GM10248 (cell line): ENCODE results near the gene PYGO2.

Experiments
- CTCF ChIA-PET: fragments of 300-600 bp; sonication (Branson Sonifier 250); formaldehyde crosslinking; extraction: SDS; loops from one replicate; lab custom pipeline; 2021; ENCODE audit warnings: antibody characterized with exemption; lab: Yijun Ruan, JAX
- POLR2A ChIA-PET: fragments of 350-650 bp; sonication (Branson Sonifier 250); formaldehyde crosslinking; extraction: SDS; loops from one replicate; lab custom pipeline; 2020; ENCODE audit warnings: antibody characterized with exemption; lab: Yijun Ruan, JAX
- DNase-seq: peaks from one replicate; pipeline ENCODE4 v3.0.0; 2012; ENCODE audit errors: extremely low spot score
- TF ChIP-seq, protein P1 (sequence below): IDR thresholded peaks from 2 replicates; pipeline ENCODE4 v1.5.1; 2012; ENCODE audit warnings: mild to moderate bottlenecking, low read depth; ENCODE audit errors: extremely low read depth, missing control alignments, control extremely low read depth

Gene PYGO2

DNA sequence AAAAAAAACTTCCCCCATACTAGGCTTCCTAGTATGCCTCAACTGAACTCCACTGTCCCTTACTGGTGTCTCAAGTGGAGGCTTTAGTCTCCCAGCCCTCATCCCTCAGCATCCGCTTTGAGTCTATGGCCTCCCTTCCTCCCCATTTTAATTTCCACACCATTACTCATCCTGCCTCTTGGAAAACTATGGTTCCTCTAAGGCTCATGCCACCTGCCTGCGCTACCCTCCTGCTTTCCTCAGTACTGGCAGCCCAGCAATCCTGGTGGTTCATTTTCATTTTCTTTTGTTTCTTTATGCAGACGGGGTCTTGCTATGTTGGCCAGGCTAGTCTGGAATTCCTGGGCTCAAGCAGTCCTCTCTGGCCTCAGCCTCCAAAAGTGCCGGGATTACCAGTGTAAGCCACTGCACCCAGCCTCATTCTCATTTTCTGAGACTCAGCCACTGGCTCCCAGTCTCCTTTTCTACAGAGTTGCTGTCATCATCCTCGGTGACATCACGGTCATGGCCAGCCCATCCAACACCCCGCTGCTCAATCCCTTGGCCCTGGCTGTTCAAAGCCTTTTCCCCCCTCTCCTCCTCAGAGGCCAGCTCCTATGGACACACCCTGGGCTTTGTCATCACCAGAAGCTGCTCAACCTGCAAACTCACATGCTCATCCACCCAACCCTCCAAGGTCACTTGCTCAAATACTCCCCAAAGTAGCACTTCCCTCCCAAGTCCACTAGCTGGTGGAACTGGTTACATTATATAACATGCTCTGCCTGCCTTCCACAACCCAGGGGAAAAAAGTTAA is 22.8 kb downstream of the PYGO2 start:
- DNase-seq, result no peak
- CTCF ChIA-PET, result interaction anchor here (1.3 to 2.6 kb wide), 3 partner anchors 8 to 78 kb away, joined by 3 to 7 read pairs (median 4); no protein-coding TSS in a partner anchor
- POLR2A ChIA-PET, result interaction anchor here (0.6 to 2.1 kb wide), 3 partner anchors 13 to 67 kb away, joined by 3 to 6 read pairs (median 5); partner anchors contain the start of gene CKS1B
- TF ChIP-seq, protein P1, sequence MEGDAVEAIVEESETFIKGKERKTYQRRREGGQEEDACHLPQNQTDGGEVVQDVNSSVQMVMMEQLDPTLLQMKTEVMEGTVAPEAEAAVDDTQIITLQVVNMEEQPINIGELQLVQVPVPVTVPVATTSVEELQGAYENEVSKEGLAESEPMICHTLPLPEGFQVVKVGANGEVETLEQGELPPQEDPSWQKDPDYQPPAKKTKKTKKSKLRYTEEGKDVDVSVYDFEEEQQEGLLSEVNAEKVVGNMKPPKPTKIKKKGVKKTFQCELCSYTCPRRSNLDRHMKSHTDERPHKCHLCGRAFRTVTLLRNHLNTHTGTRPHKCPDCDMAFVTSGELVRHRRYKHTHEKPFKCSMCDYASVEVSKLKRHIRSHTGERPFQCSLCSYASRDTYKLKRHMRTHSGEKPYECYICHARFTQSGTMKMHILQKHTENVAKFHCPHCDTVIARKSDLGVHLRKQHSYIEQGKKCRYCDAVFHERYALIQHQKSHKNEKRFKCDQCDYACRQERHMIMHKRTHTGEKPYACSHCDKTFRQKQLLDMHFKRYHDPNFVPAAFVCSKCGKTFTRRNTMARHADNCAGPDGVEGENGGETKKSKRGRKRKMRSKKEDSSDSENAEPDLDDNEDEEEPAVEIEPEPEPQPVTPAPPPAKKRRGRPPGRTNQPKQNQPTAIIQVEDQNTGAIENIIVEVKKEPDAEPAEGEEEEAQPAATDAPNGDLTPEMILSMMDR, result no peak

DNA sequence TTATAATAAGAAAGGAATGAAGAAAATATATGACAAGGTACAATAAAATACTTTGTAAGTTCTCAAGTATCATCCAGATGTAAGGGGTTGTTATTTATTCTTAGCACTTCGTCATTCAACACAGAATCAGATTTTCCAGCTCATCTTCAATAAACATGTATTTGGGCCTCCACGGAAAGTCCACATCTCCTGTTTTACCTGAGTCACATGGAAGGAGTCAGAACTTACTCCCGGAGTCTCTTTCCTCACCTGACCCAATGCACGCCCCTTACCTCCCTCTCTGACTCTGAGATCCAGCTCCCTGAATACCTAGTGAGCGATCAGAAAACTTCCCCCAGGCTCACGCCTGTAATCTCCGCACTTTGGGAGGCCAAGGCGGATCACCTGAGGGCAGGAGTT is 23.6 kb downstream of the PYGO2 start:
- TF ChIP-seq, protein P1, result no peak
- DNase-seq, result no peak
- ChIA-PET POLR2A (interaction anchor here (1.0 kb wide), 1 partner anchor 14 kb away, joined by 5 read pairs; no protein-coding TSS in a partner anchor), CTCF (interaction anchor here (1.3 to 2.6 kb wide), 6 partner anchors 9 to 77 kb away, joined by 3 to 7 read pairs (median 4); no protein-coding TSS in a partner anchor)

DNA sequence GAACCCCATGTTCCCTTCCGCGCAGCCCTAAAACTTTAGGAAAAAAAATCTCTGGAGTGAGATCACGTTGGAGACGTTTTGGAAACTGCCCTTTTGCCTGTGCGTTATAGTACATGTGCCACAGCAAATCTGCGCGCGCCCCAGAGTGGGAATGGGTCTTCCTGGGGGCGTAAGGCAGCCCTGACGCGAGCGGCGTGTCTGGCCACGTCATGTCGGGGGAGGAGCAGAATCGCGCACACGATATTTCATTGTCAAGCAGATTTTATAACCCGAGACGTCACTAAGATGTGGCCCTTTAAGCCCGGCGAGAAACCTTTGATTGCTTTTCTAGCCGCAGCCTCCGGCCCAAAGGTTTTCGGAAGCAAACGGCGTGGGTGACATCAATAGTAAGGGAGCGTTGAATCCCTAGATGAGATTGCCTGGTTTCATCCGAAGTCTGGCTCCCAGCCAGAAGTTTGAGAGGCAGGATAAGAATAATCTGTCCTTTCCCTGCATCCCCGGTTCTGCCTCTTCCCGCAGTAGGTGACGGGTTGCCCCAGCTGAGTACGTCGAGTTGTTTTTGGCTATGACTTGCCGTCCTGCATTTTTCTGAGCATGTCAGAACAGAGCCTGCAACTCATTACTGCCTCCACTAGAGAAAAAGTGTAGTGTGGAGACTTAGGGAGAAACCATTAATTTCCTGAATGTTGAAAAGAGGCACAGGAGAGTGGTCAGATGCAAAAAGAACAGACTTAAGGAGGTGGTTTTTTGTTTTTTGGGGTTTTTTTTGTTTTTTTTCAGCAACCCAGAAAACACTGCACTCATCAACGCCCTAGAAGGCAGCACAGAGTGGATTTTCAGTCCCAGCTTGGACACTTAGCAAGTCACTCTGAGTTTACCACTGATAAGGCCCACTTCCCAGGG is 24.2 kb downstream of the PYGO2 start:
- TF ChIP-seq, protein P1, result no peak
- POLR2A ChIA-PET, result interaction anchor here (1.0 to 1.7 kb wide), 7 partner anchors 11 to 447 kb away, joined by 3 to 9 read pairs (median 5); partner anchors contain the start of gene KCNN3
- CTCF ChIA-PET, result interaction anchor here (1.0 to 2.6 kb wide), 25 partner anchors 10 to 458 kb away, joined by 3 to 18 read pairs (median 4); partner anchors contain the start of gene PYGO2
- DNase-seq, result peak; percentile 86

DNA sequence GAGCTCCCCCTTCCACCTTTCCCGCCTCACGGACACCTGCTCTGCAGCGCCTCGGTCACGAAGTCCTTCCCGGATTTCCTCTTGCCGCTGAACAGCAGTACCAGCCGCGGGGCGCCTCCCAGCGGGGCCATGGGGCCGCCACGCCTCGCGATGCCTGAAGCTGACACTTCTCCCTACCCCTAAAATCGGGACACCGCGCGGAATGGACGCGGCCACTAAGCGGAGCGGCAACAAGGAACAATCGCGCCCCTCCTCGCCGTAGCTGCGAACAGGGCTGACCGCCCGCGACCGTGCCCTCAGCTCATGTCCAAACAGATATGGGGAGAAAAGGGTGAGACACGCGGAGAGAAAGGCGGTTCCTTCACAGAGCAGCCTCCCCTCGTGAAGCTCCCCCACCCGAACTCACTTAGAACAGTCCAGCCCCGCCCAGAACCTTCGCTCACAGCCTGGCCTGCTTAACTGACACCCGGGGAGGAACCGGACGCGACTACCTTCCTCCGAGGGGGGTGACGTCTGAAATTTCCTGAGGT is 25.0 kb downstream of the PYGO2 start, which contains the start of gene PMVK:
PMVK (minus strand) TSS at position 165 of the 530 bp plus-strand sequence; CDS start at position 131, 34 bp downstream.
- peak; percentile 95 for DNase-seq
- CTCF ChIA-PET, result interaction anchor here (0.7 to 2.6 kb wide), 31 partner anchors 10 to 457 kb away, joined by 3 to 18 read pairs (median 4); partner anchors contain the start of genes KCNN3 and PYGO2
- TF ChIP-seq, protein P1, result peak; percentile 49
- POLR2A ChIA-PET, result interaction anchor here (0.5 to 1.7 kb wide), 12 partner anchors 8 to 446 kb away, joined by 3 to 9 read pairs (median 3); partner anchors contain the start of genes KCNN3 and PYGO2

DNA sequence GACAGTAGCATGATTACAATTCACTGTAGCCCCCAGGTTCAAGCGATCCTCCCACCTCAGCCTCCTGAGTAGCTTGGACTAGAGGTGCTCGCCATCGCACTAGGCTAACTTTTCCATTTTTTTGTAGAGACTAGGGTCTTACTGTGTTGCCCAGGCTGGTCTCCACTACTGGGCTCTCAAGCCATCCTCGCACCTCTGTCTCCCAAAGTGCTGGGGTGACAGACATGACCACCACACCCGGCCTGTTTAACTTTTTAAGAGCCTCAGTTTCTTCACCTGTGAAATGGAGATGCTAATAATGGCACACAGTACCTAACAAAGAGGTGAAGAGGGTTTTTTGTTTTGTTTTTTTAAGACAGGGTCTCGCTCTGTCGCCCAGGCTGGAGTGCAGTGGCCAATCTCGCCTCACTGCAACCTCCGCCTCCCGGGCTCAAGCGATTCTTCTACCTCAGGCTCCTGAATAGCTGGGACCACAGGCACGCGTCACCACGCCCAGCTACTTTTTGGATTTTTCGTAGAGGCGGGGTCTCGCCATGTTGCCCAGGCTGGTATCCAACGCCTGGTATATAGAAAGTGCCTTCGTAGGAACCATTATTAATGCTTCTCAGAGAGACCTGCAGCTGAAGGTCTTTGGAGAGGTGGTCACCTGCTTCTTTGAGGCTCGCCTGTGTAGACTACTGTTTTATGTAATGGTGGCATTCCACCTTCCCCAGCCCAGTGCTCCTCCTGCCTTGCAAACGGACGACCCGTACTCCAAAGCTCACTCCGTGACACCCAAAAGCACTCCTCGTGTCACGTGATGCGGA is 25.6 kb downstream of the PYGO2 start:
- ChIA-PET CTCF (interaction anchor here (0.7 to 2.9 kb wide), 30 partner anchors 8 to 457 kb away, joined by 3 to 18 read pairs (median 4); partner anchors contain the start of genes KCNN3 and PYGO2), POLR2A (interaction anchor here (0.5 to 1.7 kb wide), 12 partner anchors 9 to 446 kb away, joined by 3 to 9 read pairs (median 3); partner anchors contain the start of genes KCNN3 and PYGO2)
- DNase-seq, result no peak
- TF ChIP-seq, protein P1, result no peak
